Suprapubic skin (tissue), 4 donors: ENCODE measurements around the gene IGFN1.

Experiments used
- POLR2A ChIP-seq, 2 donors: fragments of 450-650 bp; IDR thresholded peaks; one replicate each; pipeline ENCODE4 v1.6.1; 2017; ENCODE audit warnings: antibody characterized with exemption in 2 of 2, mild to moderate bottlenecking in 2 of 2, moderate library complexity in 2 of 2
- POLR2AphosphoS5 ChIP-seq, 3 donors: sonication (generic); formaldehyde crosslinking; IDR thresholded peaks; one replicate each; pipeline ENCODE4 v1.6.1; 2017; ENCODE audit warnings: antibody characterized with exemption in 3 of 3
- TF ChIP-seq, protein P1 (sequence below), 2 donors: fragments of 200-600 bp in 1 of 2; fragments of 450-650 bp in 1 of 2; sonication (generic) in 1 of 2; IDR thresholded peaks; one replicate each; pipeline ENCODE4 v1.5.1; 2016 to 2019; ENCODE audit warnings: antibody characterized with exemption in 2 of 2, mild to moderate bottlenecking in 1 of 2, moderate library complexity in 1 of 2

DNA sequence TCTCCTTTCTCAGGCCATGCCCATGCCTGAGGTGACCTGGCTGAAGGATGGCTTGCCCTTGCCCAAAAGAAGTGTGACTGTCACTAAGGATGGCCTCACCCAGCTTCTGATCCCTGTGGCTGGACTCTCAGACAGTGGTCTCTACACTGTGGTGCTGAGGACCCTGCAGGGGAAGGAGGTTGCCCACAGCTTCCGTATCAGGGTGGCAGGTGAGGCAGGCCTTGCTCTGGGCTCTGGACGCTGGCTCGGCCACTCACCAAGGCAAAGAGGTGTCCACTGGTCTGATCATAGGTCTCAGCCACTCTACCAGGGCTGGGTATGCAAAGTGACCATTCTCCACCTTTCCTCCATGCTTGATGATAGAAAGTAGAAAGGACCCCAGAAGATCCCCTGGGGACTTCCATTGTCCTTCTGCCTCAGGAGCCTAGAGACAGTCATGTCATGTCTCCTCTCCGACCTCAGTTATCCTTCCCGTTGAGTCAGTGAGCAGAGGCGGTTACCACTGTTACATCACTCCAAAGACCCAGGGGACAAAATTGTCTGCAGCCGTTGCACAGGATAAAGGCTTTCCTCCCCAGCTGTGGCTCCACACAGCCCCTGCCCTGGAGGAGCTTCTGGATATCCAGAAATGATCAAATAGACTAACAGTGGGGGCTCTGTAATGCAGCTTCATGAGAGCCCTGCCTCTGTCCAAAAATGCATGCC, 34.2 kb downstream of the IGFN1 start:
- TF ChIP-seq POLR2AphosphoS5 (IDR thresholded peaks at IDR 0.05) (no peak), POLR2A (IDR thresholded peaks at IDR 0.05) (no peak)
- TF ChIP-seq, protein P1, sequence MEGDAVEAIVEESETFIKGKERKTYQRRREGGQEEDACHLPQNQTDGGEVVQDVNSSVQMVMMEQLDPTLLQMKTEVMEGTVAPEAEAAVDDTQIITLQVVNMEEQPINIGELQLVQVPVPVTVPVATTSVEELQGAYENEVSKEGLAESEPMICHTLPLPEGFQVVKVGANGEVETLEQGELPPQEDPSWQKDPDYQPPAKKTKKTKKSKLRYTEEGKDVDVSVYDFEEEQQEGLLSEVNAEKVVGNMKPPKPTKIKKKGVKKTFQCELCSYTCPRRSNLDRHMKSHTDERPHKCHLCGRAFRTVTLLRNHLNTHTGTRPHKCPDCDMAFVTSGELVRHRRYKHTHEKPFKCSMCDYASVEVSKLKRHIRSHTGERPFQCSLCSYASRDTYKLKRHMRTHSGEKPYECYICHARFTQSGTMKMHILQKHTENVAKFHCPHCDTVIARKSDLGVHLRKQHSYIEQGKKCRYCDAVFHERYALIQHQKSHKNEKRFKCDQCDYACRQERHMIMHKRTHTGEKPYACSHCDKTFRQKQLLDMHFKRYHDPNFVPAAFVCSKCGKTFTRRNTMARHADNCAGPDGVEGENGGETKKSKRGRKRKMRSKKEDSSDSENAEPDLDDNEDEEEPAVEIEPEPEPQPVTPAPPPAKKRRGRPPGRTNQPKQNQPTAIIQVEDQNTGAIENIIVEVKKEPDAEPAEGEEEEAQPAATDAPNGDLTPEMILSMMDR (IDR thresholded peaks at IDR 0.05) = no peak
